GM19043 (cell line): Measurements from ENCODE around the gene KLHL5.

Source experiments
- ATAC-seq: cut with Tn5 transposase; IDR thresholded peaks from one replicate; pipeline ENCODE4 v1.9.1; 2021; ENCODE audit warnings: low read depth; ENCODE audit not compliant: unreplicated experiment

KLHL5 gene

DNA sequence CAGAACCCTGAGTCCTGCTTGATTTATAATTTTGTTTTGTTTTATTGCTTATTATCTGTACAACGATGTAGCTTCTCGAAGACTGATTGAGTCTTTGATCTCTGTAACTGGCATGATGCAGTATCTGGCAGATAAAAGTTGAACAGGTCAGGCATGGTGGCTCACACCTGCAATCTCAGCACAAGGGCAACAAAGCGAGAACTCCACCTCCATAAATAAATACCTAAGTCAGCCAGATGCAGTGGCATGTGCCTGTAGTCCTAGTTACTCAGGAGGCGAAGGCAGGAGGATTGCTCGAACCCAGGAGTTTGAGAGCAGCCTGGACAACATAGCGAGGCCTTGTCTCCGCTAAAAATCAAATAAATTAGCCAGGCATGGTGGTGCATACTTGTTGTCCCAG, 104.6 kb downstream of the KLHL5 start:
- ATAC-seq, result no peak

DNA sequence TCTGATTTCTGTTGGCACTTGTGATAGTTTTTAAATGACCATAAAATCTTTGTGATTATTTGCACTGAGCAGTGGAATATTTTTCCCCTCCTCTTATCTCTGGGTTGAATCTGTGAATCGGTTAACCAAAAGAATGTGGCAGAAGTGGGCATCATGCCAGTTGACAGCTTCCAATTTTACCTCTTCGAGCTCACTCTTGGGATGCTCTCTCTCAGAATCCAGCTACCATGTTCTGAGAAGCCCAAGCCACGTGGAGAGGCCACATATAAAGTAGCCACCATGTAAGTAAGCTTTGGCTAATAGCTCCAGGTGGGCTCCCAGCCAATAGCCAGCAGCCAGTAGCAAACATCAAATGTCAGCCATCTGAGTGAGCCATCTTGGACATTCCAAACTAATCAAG, 107.4 kb downstream of the KLHL5 start:
- ATAC-seq, result no peak

DNA sequence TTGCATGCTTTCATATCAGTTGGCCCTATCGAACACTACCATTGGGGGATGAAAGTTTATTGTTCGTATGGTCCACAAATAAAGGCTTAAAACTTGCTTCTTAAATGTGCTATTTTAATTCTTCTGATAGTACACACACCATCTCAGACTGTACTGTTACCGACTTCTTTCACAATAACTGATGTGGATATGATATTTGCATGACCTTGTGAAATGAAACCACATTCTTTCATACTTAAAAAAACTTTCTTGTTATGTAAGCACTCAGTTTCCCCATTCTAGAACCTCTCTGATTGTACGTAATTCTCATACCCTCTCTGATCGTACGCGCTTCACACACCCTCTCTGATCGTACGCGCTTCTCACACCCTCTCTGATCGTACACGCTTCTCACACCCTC, 108.3 kb downstream of the KLHL5 start:
- ATAC-seq, result no peak
